PC-3 (cell line): ENCODE results near the gene RBSN. TPM values are rescaled to one million over a fixed set of nuclear protein-coding genes. Genes with fewer than 3 reads are reported as not detected.
A peak's percentile ranks its signal among the peaks of the same experiment; 100 is the strongest.

Source experiments
- ATAC-seq: fragments of 200-7000 bp; cut with Tn5 transposase; 2 replicates; pipeline ENCODE4 v1.9.1; 2020; ENCODE audit warnings: mild to moderate bottlenecking, moderate library complexity
- BruUV-seq: library from RNA; stranded (reverse); fragments of 400-500 nt; replicated peaks from 2 replicates; lab custom pipeline; 2021; lab: Mats Ljungman, UMichigan
- CTCF ChIA-PET: fragments of 300-600 bp; sonication (Branson Sonifier 250); formaldehyde crosslinking; loops from one replicate; lab custom pipeline; 2022; ENCODE audit warnings: antibody characterized with exemption; lab: Charles Lee
- POLR2A ChIA-PET: fragments of 300-600 bp; sonication (Branson Sonifier 250); formaldehyde crosslinking; loops from one replicate; lab custom pipeline; 2022; ENCODE audit warnings: antibody characterized with exemption; ENCODE audit not compliant: unreplicated experiment; lab: Charles Lee
- DNase-seq: peaks from one replicate; pipeline ENCODE4 v3.0.0-alpha.2; 2015
- H2AFZ ChIP-seq: fragments of 300-600 bp; sonication (generic); 2 replicates; pipeline ENCODE4 v1.6.0; 2016; ENCODE audit warnings: antibody characterized with exemption, low read length
- H3F3A ChIP-seq: fragments of 300-600 bp; sonication (generic); one replicate; pipeline ENCODE4 v1.6.0; 2017; ENCODE audit warnings: antibody characterized with exemption, low read length, control low read depth, mild to moderate bottlenecking; ENCODE audit not compliant: unreplicated experiment
- H3K27ac ChIP-seq: fragments of 300-600 bp; sonication (generic); 2 replicates; pipeline ENCODE4 v1.5.1; 2016; ENCODE audit warnings: mild to moderate bottlenecking, low read length
- H3K27me3 ChIP-seq: fragments of 300-600 bp; sonication (generic); 2 replicates; pipeline ENCODE4 v1.6.1; 2016; ENCODE audit warnings: low read length, mixed read lengths
- H3K36me3 ChIP-seq: fragments of 300-600 bp; sonication (generic); 2 replicates; pipeline ENCODE4 v1.6.1; 2016; ENCODE audit warnings: low read depth, mixed run types, low read length, mixed read lengths
- H3K4me1 ChIP-seq: fragments of 300-600 bp; sonication (generic); 2 replicates; pipeline ENCODE4 v1.5.1; 2016; ENCODE audit warnings: low read length; ENCODE audit not compliant: insufficient read depth
- H3K4me2 ChIP-seq: fragments of 300-600 bp; sonication (generic); 2 replicates; pipeline ENCODE4 v1.6.0; 2016; ENCODE audit warnings: low read length
- H3K4me3 ChIP-seq: fragments of 300-600 bp; sonication (generic); 2 replicates; pipeline ENCODE4 v1.5.1; 2016; ENCODE audit warnings: mild to moderate bottlenecking, low read length, mixed read lengths
- H3K79me2 ChIP-seq: fragments of 300-600 bp; sonication (generic); 2 replicates; pipeline ENCODE4 v1.6.1; 2017; ENCODE audit warnings: low read length, mixed read lengths
- H3K9ac ChIP-seq: fragments of 300-600 bp; sonication (generic); 2 replicates; pipeline ENCODE4 v1.6.0; 2016; ENCODE audit warnings: mild to moderate bottlenecking, low read length
- H3K9me2 ChIP-seq: fragments of 300-600 bp; sonication (generic); replicated peaks from 2 replicates; pipeline ENCODE4 v1.6.1; 2016; ENCODE audit warnings: mixed run types, low read length, mixed read lengths
- H3K9me3 ChIP-seq: fragments of 300-600 bp; sonication (generic); 2 replicates; pipeline ENCODE4 v1.6.1; 2016; ENCODE audit warnings: low read length, mixed read lengths
- H4K20me1 ChIP-seq: fragments of 300-600 bp; sonication (generic); 2 replicates; pipeline ENCODE4 v1.6.1; 2016; ENCODE audit warnings: low read length, mixed read lengths
- EZH2 ChIP-seq: fragments of 300-600 bp; sonication (generic); IDR thresholded peaks from one replicate; pipeline ENCODE4 v1.6.1; 2017; ENCODE audit warnings: antibody characterized with exemption, mild to moderate bottlenecking, low read length; ENCODE audit not compliant: unreplicated experiment
- EZH2phosphoT487 ChIP-seq: fragments of 300-600 bp; sonication (generic); IDR thresholded peaks from 2 replicates; pipeline ENCODE4 v1.6.1; 2018; ENCODE audit warnings: mild to moderate bottlenecking, antibody characterized with exemption, low read length, borderline replicate concordance
- intact Hi-C: fragments of 100-400 bp; cut with micrococcal nuclease; formaldehyde crosslinking; loops from 2 replicates; pipeline ENCODE4 v1.9.0; 2023
- total RNA-seq: library from RNA; depleted of rRNA; stranded (reverse); fragments of >200 nt; gene quantifications from 2 replicates; pipeline ENCODE4 v1.2.3, GENCODE V29; 2014
- TF ChIP-seq, protein P1 (sequence below): fragments of 300-600 bp; sonication (generic); conservative IDR thresholded peaks from 2 replicates; pipeline ENCODE4 v1.5.1; 2017; ENCODE audit warnings: antibody characterized with exemption, low read depth, mild to moderate bottlenecking, low read length

Gene RBSN
- total RNA-seq, 1 experiment from 2014 or later = 18.7 TPM

GRCh38 chr3:15064299-15064834, 34.6 kb downstream of the RBSN start:
- H3K9ac ChIP-seq = peak overlapping the region; percentile 98
- no peaks in the 10 kb centered on the region for H3K9me2 ChIP-seq
- H2AFZ ChIP-seq = peak overlapping the region; percentile 81
- TF ChIP-seq, protein P1, sequence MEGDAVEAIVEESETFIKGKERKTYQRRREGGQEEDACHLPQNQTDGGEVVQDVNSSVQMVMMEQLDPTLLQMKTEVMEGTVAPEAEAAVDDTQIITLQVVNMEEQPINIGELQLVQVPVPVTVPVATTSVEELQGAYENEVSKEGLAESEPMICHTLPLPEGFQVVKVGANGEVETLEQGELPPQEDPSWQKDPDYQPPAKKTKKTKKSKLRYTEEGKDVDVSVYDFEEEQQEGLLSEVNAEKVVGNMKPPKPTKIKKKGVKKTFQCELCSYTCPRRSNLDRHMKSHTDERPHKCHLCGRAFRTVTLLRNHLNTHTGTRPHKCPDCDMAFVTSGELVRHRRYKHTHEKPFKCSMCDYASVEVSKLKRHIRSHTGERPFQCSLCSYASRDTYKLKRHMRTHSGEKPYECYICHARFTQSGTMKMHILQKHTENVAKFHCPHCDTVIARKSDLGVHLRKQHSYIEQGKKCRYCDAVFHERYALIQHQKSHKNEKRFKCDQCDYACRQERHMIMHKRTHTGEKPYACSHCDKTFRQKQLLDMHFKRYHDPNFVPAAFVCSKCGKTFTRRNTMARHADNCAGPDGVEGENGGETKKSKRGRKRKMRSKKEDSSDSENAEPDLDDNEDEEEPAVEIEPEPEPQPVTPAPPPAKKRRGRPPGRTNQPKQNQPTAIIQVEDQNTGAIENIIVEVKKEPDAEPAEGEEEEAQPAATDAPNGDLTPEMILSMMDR = no peak
- intact Hi-C loops = loop anchor here (2.0 kb wide), 1 partner anchor 34 kb away; the partner anchor contains the start of gene RBSN
- peaks cover 15% of the 10 kb centered on the region for H4K20me1 ChIP-seq
- POLR2A ChIA-PET = interaction anchor here (0.6 to 0.8 kb wide), 3 partner anchors 29 to 154 kb away, joined by 3 to 9 read pairs (median 6); partner anchors contain the start of gene CAPN7
- no TSS peak for BruUV-seq
- no peaks in the 10 kb centered on the region for H3K27me3 ChIP-seq
- H3F3A ChIP-seq = no peaks in the 10 kb centered on the region
- CTCF ChIA-PET = interaction anchor here (0.6 to 1.0 kb wide), 2 partner anchors 13 to 341 kb away, joined by 3 to 4 read pairs; no protein-coding TSS in a partner anchor
- H3K4me3 ChIP-seq = peak overlapping the region; percentile 88
- peaks cover 7% of the 10 kb centered on the region; the same call in 1 of the 2 replicates for H3K36me3 ChIP-seq
- peaks cover 40% of the 10 kb centered on the region for H3K79me2 ChIP-seq
- ATAC-seq = peak; percentile 47
- peak overlapping the region; percentile 54 for H3K27ac ChIP-seq
- DNase-seq = peak; percentile 32
- peaks cover 17% of the 10 kb centered on the region for H3K4me1 ChIP-seq
- no peaks in the 10 kb centered on the region for H3K9me3 ChIP-seq
- H3K4me2 ChIP-seq = peak overlapping the region; percentile 77

DNA sequence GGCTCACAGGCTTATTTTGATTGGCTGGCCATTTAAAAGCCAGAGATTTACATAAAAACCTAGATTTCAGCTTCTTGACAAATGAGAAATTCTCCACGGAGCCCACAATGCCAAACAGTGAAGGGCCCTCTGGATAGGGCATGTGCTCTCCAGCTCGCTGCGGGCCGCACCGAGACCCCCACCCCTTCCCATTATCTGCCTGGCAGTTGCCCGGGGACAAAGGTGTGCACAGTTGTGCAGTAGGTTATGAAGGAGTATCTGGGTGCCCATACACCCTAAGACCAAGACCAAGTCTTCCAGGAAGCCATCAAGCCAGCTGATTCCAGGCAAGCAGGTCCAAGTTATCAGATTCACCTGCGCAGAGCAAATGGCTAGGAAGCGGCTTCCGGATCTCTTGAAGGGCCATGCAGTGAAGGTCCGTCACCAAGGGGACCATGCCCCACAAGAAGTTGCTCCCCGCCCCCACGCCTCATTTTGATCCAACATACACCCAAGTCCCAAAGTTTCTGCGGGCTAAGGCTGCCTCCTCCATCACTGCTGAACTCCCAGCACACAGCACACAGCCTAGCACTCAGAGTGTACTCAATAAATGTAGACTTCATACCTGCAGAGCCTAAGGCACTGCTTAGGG, 35.2 kb downstream of the RBSN start:
- no peak for TF ChIP-seq EZH2
- H3K4me2 ChIP-seq = peak overlapping the region; percentile 77
- H3K9ac ChIP-seq = peak overlapping the region; percentile 98
- H3K79me2 ChIP-seq = peaks cover 46% of the 10 kb centered on the region
- H3K9me3 ChIP-seq = no peaks in the 10 kb centered on the region
- no peaks in the 10 kb centered on the region for H3K9me2 ChIP-seq
- peaks cover 15% of the 10 kb centered on the region for H4K20me1 ChIP-seq
- POLR2A ChIA-PET = interaction anchor here (0.6 kb wide), 1 partner anchor 29 kb away, joined by 3 read pairs; no protein-coding TSS in a partner anchor
- no peak; the same call in 1 of the 2 replicates for ATAC-seq
- DNase-seq = no peak
- no peak overlapping the region for H2AFZ ChIP-seq
- H3F3A ChIP-seq = no peaks in the 10 kb centered on the region
- peak overlapping the region; percentile 88 for H3K4me3 ChIP-seq
- peaks cover 17% of the 10 kb centered on the region for H3K4me1 ChIP-seq
- H3K27ac ChIP-seq = no peak overlapping the region
- intact Hi-C loops = loop anchor here (2.0 kb wide), 1 partner anchor 35 kb away; the partner anchor contains the start of gene RBSN
- no TSS peak for BruUV-seq
- H3K27me3 ChIP-seq = no peaks in the 10 kb centered on the region
- H3K36me3 ChIP-seq = peaks cover 13% of the 10 kb centered on the region
- CTCF ChIA-PET = interaction anchor here (0.6 kb wide), 2 partner anchors 185 to 341 kb away, joined by 3 to 7 read pairs; no protein-coding TSS in a partner anchor

GRCh38 chr3:15063238-15063637, 35.7 kb downstream of the RBSN start:
- POLR2A ChIA-PET = no interaction called here
- Histone ChIP-seq H3K36me3 (peaks cover 18% of the 10 kb centered on the region), H3K9me2 (no peaks in the 10 kb centered on the region), H3K27me3 (no peaks in the 10 kb centered on the region), H3K9ac (no peak overlapping the region; the same call in 1 of the 2 replicates), H4K20me1 (peaks cover 15% of the 10 kb centered on the region), H2AFZ (no peak overlapping the region), H3K4me3 (peak overlapping the region; percentile 88), H3K4me1 (peaks cover 17% of the 10 kb centered on the region), H3K4me2 (peak overlapping the region; percentile 77), H3K79me2 (peaks cover 51% of the 10 kb centered on the region), H3F3A (no peaks in the 10 kb centered on the region), H3K9me3 (no peaks in the 10 kb centered on the region), H3K27ac (no peak overlapping the region)
- TF ChIP-seq, protein P1 = no peak
- TF ChIP-seq EZH2phosphoT487 (no peak), EZH2 (no peak)
- CTCF ChIA-PET = interaction anchor here (0.6 kb wide), 1 partner anchor 185 kb away, joined by 7 read pairs; no protein-coding TSS in a partner anchor
- ATAC-seq (no peak), DNase-seq (no peak)
- BruUV-seq = no TSS peak
- intact Hi-C loops = no loop called here
